GM12878 (cell line): ENCODE results near the gene ZNF385A. TPM values are rescaled to one million over a fixed set of nuclear protein-coding genes. Genes with fewer than 3 reads are reported as not detected.
A peak's percentile ranks its signal among the peaks of the same experiment; 100 is the strongest.

Experiments used
- BACH1 ChIP-seq: fragments of 450-650 bp; IDR thresholded peaks from 2 replicates; pipeline ENCODE4 v1.6.1; 2017; ENCODE audit warnings: mild to moderate bottlenecking, borderline replicate concordance
- CHD4 ChIP-seq: fragments of 200-600 bp; sonication (generic); IDR thresholded peaks from 2 replicates; pipeline ENCODE4 v1.6.1; 2016; ENCODE audit warnings: mild to moderate bottlenecking
- EED ChIP-seq: sonication (generic); IDR thresholded peaks from 2 replicates; pipeline ENCODE4 v1.6.1; 2016; ENCODE audit warnings: antibody characterized with exemption, low read depth
- NRF1 ChIP-seq: conservative IDR thresholded peaks from 2 replicates; pipeline ENCODE4 v1.6.1; 2011; ENCODE audit warnings: mild to moderate bottlenecking, low read depth, low read length, improper control_type of control experiment
- RELA ChIP-seq: fragments of 450-650 bp; IDR thresholded peaks from 2 replicates; pipeline ENCODE4 v1.8.0; 2014; ENCODE audit warnings: borderline replicate concordance; ENCODE audit not compliant: partially characterized antibody
- RFX5 ChIP-seq: IDR thresholded peaks from 2 replicates; pipeline ENCODE4 v1.6.1; 2011; ENCODE audit warnings: low read depth, low read length, improper control_type of control experiment
- SMAD1 ChIP-seq: fragments of 450-650 bp; IDR thresholded peaks from 2 replicates; pipeline ENCODE4 v1.6.1; 2018; ENCODE audit warnings: mild to moderate bottlenecking, low read depth; ENCODE audit not compliant: partially characterized antibody
- SMAD5 ChIP-seq: IDR thresholded peaks from 2 replicates; pipeline ENCODE4 v1.6.1; 2016; ENCODE audit warnings: antibody characterized with exemption, low read depth
- ZNF207 ChIP-seq: fragments of 450-650 bp; IDR thresholded peaks from 2 replicates; pipeline ENCODE4 v1.6.1; 2014; ENCODE audit warnings: antibody characterized with exemption, mild to moderate bottlenecking, borderline replicate concordance
- ZNF384 ChIP-seq: IDR thresholded peaks from 2 replicates; pipeline ENCODE4 v1.6.1; 2012; ENCODE audit warnings: low read depth, mild to moderate bottlenecking, low read length, improper control_type of control experiment, borderline replicate concordance
- polyA plus RNA-seq, 11 experiments: library from polyadenylated mRNA; depleted of rRNA in 4 of 11; unstranded in 6 of 11; stranded (reverse) in 5 of 11; fragments of >200 nt; fragmentation: Nextera tagmentation in 4 of 11; fragmentation: Illumina TruSeq in 1 of 11; extraction: Ambion mirVana in 4 of 11; extraction: Trizol in 1 of 11; gene quantifications; 1 replicate in 1 of 11; 2 replicates in 10 of 11; pipeline versions ENCODE4 v1.2.1 to v1.2.3, GENCODE V29; 2011 to 2016; ENCODE audit warnings: inconsistent platforms in 2 of 11, missing spikeins in 2 of 11, low read depth in 1 of 11
- total RNA-seq, 4 experiments: library from RNA; depleted of rRNA in 3 of 4; stranded (reverse); fragments of >200 nt in 3 of 4; fragmentation: Illumina TruSeq in 1 of 4; extraction: Trizol in 1 of 4; gene quantifications; 2 replicates each; pipeline versions ENCODE4 v1.2.1 to v1.2.3, GENCODE V29; 2013 to 2021
- TF ChIP-seq, protein P1 (sequence below): fragments of 450-650 bp; formaldehyde crosslinking; IDR thresholded peaks from 2 replicates; pipeline ENCODE4 v1.4.0; 2020; ENCODE audit warnings: mild to moderate bottlenecking, moderate library complexity
- TF ChIP-seq, protein P2 (sequence below), 3 experiments: IDR thresholded peaks in 2 of 3; conservative IDR thresholded peaks in 1 of 3; 2 replicates each; pipeline ENCODE4 v1.5.1; 2011; ENCODE audit warnings: low read depth in 3 of 3, low read length in 3 of 3, mild to moderate bottlenecking in 3 of 3, control low read depth in 2 of 3, moderate library complexity in 2 of 3, inconsistent platforms in 1 of 3, mixed read lengths in 1 of 3; ENCODE audit not compliant: control insufficient read depth in 2 of 3, insufficient read depth in 1 of 3; ENCODE audit errors: extremely low read depth in 1 of 3
- TF ChIP-seq, protein P3 (sequence below): fragments of 450-650 bp; IDR thresholded peaks from 2 replicates; pipeline ENCODE4 v1.6.1; 2017; ENCODE audit warnings: mild to moderate bottlenecking
- TF ChIP-seq, protein P4 (sequence below): fragments of 450-650 bp; IDR thresholded peaks from 2 replicates; pipeline ENCODE4 v1.6.1; 2016; ENCODE audit warnings: mild to moderate bottlenecking
- TF ChIP-seq, protein P5 (sequence below): fragments of 450-650 bp; IDR thresholded peaks from 2 replicates; pipeline ENCODE4 v1.6.1; 2016; ENCODE audit warnings: mild to moderate bottlenecking, moderate library complexity, borderline replicate concordance

The ZNF385A gene
- total and polyA plus RNA-seq, 10 of the 15 experiments (the other 5 are each of a cell fraction or from before 2014, with no cell fraction given): 0.26 to 26.1 (median 4.9) TPM

DNA sequence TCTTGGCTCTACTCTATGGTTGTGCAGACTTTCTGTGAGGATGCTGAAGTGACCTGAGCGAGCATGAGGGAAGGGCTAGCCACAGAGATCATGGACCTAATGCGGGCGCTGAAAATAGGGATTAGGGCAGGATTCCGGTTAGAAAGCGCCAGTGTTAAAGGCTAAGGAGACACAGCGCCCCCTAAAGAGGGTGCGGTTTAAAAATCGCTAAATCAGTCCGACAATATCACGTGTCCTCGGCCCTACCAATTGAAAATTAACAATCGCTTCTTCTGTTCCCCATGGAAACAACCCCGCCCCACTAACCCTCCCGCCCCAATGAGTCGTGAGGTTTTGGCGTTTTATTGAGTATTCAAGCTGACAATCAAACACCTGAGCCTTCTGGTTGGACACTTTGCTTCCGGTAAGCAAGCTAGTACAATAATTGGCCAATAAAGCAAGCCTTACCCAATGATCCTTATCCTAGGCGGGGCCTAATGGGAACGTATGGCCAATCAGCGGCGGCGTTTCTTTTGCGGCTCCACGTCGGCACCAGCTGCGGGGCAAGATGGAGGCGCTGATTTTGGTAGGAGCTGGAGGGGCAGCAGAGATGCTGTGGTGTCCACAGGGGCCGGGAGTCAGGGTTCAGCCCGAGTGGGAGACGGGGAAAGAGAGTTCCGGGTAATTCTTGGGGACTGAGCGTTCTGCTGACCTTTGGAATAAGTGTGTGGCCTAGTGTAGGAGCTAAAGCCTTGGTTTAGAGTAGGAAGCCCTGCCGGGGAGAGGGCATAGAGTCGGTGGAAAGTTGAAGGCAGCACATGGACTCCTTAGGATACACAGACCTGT is 59.7 kb downstream of the ZNF385A start, which contains the start of gene COPZ1 (continued):
- TF ChIP-seq, protein P1, sequence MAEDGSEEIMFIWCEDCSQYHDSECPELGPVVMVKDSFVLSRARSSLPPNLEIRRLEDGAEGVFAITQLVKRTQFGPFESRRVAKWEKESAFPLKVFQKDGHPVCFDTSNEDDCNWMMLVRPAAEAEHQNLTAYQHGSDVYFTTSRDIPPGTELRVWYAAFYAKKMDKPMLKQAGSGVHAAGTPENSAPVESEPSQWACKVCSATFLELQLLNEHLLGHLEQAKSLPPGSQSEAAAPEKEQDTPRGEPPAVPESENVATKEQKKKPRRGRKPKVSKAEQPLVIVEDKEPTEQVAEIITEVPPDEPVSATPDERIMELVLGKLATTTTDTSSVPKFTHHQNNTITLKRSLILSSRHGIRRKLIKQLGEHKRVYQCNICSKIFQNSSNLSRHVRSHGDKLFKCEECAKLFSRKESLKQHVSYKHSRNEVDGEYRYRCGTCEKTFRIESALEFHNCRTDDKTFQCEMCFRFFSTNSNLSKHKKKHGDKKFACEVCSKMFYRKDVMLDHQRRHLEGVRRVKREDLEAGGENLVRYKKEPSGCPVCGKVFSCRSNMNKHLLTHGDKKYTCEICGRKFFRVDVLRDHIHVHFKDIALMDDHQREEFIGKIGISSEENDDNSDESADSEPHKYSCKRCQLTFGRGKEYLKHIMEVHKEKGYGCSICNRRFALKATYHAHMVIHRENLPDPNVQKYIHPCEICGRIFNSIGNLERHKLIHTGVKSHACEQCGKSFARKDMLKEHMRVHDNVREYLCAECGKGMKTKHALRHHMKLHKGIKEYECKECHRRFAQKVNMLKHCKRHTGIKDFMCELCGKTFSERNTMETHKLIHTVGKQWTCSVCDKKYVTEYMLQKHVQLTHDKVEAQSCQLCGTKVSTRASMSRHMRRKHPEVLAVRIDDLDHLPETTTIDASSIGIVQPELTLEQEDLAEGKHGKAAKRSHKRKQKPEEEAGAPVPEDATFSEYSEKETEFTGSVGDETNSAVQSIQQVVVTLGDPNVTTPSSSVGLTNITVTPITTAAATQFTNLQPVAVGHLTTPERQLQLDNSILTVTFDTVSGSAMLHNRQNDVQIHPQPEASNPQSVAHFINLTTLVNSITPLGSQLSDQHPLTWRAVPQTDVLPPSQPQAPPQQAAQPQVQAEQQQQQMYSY (CRISPR knock-in tag): no peak
- TF ChIP-seq, protein P2, sequence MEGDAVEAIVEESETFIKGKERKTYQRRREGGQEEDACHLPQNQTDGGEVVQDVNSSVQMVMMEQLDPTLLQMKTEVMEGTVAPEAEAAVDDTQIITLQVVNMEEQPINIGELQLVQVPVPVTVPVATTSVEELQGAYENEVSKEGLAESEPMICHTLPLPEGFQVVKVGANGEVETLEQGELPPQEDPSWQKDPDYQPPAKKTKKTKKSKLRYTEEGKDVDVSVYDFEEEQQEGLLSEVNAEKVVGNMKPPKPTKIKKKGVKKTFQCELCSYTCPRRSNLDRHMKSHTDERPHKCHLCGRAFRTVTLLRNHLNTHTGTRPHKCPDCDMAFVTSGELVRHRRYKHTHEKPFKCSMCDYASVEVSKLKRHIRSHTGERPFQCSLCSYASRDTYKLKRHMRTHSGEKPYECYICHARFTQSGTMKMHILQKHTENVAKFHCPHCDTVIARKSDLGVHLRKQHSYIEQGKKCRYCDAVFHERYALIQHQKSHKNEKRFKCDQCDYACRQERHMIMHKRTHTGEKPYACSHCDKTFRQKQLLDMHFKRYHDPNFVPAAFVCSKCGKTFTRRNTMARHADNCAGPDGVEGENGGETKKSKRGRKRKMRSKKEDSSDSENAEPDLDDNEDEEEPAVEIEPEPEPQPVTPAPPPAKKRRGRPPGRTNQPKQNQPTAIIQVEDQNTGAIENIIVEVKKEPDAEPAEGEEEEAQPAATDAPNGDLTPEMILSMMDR (IDR thresholded peaks at IDR 0.05 in 2 of 3, conservative IDR thresholded peaks at IDR 0.05 in 1 of 3; ENCODE audit: control insufficient read depth in 2 of 3, extremely low read depth in 1 of 3, insufficient read depth in 1 of 3, low read depth in 3 of 3, low read length in 3 of 3): peak; percentile 73 to 88 (median 77)
- TF ChIP-seq BACH1: peak; percentile 60
- TF ChIP-seq EED: peak; percentile 20; the same call in 1 of the 2 replicates
- no peak for TF ChIP-seq SMAD1
- peak; percentile 73; the same call in 1 of the 2 replicates for TF ChIP-seq SMAD5
- TF ChIP-seq, protein P3, sequence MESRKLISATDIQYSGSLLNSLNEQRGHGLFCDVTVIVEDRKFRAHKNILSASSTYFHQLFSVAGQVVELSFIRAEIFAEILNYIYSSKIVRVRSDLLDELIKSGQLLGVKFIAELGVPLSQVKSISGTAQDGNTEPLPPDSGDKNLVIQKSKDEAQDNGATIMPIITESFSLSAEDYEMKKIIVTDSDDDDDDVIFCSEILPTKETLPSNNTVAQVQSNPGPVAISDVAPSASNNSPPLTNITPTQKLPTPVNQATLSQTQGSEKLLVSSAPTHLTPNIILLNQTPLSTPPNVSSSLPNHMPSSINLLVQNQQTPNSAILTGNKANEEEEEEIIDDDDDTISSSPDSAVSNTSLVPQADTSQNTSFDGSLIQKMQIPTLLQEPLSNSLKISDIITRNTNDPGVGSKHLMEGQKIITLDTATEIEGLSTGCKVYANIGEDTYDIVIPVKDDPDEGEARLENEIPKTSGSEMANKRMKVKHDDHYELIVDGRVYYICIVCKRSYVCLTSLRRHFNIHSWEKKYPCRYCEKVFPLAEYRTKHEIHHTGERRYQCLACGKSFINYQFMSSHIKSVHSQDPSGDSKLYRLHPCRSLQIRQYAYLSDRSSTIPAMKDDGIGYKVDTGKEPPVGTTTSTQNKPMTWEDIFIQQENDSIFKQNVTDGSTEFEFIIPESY: no peak
- no peak for TF ChIP-seq ZNF384
- TF ChIP-seq, protein P4, sequence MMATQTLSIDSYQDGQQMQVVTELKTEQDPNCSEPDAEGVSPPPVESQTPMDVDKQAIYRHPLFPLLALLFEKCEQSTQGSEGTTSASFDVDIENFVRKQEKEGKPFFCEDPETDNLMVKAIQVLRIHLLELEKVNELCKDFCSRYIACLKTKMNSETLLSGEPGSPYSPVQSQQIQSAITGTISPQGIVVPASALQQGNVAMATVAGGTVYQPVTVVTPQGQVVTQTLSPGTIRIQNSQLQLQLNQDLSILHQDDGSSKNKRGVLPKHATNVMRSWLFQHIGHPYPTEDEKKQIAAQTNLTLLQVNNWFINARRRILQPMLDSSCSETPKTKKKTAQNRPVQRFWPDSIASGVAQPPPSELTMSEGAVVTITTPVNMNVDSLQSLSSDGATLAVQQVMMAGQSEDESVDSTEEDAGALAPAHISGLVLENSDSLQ: peak; percentile 98
- no peak; the same call in 1 of the 2 replicates for TF ChIP-seq ZNF207
- TF ChIP-seq, protein P5, sequence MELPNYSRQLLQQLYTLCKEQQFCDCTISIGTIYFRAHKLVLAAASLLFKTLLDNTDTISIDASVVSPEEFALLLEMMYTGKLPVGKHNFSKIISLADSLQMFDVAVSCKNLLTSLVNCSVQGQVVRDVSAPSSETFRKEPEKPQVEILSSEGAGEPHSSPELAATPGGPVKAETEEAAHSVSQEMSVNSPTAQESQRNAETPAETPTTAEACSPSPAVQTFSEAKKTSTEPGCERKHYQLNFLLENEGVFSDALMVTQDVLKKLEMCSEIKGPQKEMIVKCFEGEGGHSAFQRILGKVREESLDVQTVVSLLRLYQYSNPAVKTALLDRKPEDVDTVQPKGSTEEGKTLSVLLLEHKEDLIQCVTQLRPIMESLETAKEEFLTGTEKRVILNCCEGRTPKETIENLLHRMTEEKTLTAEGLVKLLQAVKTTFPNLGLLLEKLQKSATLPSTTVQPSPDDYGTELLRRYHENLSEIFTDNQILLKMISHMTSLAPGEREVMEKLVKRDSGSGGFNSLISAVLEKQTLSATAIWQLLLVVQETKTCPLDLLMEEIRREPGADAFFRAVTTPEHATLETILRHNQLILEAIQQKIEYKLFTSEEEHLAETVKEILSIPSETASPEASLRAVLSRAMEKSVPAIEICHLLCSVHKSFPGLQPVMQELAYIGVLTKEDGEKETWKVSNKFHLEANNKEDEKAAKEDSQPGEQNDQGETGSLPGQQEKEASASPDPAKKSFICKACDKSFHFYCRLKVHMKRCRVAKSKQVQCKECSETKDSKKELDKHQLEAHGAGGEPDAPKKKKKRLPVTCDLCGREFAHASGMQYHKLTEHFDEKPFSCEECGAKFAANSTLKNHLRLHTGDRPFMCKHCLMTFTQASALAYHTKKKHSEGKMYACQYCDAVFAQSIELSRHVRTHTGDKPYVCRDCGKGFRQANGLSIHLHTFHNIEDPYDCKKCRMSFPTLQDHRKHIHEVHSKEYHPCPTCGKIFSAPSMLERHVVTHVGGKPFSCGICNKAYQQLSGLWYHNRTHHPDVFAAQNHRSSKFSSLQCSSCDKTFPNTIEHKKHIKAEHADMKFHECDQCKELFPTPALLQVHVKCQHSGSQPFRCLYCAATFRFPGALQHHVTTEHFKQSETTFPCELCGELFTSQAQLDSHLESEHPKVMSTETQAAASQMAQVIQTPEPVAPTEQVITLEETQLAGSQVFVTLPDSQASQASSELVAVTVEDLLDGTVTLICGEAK: no peak; the same call in 1 of the 2 replicates
- peak; percentile 94 for TF ChIP-seq RFX5
- TF ChIP-seq NRF1: no peak
- TF ChIP-seq CHD4: no peak
- no peak for TF ChIP-seq RELA
